GM18858 (cell line): ENCODE results near the gene SOX15.
A peak's percentile ranks its signal among the peaks of the same experiment; 100 is the strongest.

Experiments used
- ATAC-seq: cut with Tn5 transposase; IDR thresholded peaks from one replicate; pipeline ENCODE4 v1.9.1; 2021; ENCODE audit not compliant: unreplicated experiment

SOX15 gene

GRCh38 chr17:7559320-7560171 lies 30.3 kb downstream of the SOX15 start:
- ATAC-seq: no peak

DNA sequence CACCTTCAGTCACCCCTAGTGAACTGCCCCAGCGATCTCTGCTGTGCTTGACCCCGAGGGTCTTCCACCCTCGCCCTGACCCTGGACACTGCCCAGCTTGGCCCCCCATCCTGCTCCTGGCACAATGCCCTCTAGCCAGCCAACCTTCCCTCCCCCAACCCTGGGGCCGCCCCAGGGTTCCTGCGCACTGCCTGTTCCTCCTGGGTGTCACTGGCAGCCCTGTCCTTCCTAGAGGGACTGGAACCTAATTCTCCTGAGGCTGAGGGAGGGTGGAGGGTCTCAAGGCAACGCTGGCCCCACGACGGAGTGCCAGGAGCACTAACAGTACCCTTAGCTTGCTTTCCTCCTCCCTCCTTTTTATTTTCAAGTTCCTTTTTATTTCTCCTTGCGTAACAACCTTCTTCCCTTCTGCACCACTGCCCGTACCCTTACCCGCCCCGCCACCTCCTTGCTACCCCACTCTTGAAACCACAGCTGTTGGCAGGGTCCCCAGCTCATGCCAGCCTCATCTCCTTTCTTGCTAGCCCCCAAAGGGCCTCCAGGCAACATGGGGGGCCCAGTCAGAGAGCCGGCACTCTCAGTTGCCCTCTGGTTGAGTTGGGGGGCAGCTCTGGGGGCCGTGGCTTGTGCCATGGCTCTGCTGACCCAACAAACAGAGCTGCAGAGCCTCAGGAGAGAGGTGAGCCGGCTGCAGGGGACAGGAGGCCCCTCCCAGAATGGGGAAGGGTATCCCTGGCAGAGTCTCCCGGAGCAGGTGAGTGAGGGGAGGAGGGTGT lies 31.2 kb downstream of the SOX15 start, which contains the start of gene TNFSF13:
Gene TNFSF13 (plus strand): TSS at position 207 of the 776 bp plus-strand sequence. CDS start 290 bp downstream, at position 497.
- no peak for ATAC-seq

DNA sequence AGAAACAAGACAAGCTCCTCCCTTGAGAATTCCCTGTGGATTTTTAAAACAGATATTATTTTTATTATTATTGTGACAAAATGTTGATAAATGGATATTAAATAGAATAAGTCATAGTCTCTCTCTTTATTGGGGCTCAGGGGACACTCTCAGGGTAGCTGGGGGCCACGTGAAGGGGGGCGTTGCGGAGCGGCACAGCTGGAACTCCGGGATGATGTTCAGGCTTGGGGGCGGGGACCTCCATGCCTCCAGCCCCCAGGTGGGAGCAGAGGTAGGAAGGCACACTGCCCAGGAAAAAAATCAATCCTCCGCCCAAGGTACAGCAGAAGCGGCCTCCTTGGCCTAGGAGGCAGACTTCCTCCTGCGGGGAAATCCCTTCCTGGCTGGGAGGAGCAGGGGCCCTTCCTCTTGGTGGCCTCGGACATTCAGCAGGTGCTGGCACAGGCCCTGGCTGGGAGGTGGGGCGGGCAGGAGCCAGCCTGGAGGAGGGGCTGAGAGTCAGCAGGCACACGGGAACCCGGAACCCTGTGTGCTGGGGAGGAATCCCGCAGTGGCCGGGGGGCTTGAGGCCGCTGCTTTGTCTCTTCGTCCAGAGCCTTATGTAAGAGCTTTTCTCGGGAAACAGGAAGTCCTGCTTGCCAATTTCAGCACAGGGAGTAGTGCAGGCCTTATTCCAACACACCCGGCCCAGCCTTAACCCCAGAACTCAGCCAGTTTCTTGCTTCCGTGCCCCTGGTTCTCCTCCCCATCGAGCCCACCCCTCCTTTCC lies 31.9 kb downstream of the SOX15 start:
- ATAC-seq: no peak

DNA sequence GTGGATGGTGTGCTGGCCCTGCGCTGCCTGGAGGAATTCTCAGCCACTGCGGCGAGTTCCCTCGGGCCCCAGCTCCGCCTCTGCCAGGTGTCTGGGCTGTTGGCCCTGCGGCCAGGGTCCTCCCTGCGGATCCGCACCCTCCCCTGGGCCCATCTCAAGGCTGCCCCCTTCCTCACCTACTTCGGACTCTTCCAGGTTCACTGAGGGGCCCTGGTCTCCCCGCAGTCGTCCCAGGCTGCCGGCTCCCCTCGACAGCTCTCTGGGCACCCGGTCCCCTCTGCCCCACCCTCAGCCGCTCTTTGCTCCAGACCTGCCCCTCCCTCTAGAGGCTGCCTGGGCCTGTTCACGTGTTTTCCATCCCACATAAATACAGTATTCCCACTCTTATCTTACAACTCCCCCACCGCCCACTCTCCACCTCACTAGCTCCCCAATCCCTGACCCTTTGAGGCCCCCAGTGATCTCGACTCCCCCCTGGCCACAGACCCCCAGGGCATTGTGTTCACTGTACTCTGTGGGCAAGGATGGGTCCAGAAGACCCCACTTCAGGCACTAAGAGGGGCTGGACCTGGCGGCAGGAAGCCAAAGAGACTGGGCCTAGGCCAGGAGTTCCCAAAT lies 32.6 kb downstream of the SOX15 start:
- ATAC-seq: no peak

DNA sequence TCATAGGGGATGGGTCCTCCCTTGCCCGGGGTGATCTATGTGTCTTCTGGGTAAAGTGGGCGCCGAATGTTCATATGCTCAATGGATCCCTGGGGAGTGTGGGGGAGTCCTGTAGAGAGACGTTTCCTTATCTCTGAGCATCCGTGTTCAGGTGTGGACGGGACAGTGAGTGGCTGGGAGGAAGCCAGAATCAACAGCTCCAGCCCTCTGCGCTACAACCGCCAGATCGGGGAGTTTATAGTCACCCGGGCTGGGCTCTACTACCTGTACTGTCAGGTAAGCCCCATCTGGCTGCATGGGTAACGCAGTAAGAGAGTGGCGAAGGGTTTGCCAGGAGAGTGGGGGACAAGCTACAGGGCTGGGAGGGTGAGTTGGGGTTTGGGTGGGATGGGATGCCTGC lies 33.3 kb downstream of the SOX15 start:
- no peak for ATAC-seq

DNA sequence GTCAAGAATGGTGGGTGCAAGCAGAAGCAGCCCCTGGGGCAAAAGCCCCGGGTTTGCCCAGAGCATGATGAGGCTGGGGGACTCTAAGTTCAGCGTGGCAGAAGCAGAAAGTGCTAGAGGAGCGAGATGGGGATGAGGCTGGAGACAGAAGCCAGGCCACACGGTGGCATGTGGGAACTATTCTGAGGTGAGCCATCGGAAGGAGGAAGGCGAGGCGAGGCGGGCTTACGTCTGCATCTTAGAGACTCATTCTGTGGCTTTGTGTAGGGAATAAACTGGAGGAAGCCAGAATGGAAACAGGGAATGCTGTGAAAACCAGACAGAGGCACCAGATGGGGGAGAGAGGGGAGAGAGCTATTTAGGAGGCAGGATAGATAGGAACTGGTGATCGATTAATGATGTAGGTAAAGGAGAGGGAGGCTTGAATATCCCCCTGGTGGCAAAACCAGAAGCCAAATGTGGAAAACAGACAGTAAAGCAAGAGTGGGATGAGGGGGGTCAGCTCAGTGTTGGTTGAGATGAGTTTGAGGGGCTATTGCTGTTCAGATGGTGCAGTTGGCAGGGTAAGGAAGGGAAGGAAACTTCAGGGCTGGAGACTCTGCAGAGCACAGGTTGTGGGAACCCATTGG lies 34.5 kb downstream of the SOX15 start:
- ATAC-seq: no peak

GRCh38 chr17:7553356-7553755 lies 36.5 kb downstream of the SOX15 start:
- ATAC-seq: no peak

GRCh38 chr17:7552621-7553051 lies 37.3 kb downstream of the SOX15 start:
- ATAC-seq: peak; percentile 88

- ATAC-seq: no peak
Observed at GRCh38 chr17:7551396-7551795, 38.5 kb downstream of the SOX15 start.

DNA sequence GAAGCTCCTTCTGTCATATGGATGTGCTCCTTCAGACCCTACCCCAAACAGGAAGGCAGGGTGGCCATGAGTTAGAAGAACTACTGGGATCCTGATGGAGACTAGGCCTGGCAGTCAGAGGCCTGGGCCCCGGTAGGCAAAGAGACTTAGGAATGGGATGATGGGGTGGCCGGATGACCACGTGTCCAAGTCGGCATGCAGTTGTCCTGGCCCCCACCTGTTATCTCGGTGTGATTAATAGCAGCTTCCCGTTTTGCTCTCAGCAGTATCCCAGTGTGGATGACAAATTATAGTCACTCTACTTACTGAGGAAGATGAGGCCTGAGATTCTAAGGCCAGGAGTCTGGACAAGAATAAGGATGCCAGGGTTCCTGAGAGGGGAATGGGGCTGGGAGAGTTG lies 39.5 kb downstream of the SOX15 start:
- no peak for ATAC-seq

DNA sequence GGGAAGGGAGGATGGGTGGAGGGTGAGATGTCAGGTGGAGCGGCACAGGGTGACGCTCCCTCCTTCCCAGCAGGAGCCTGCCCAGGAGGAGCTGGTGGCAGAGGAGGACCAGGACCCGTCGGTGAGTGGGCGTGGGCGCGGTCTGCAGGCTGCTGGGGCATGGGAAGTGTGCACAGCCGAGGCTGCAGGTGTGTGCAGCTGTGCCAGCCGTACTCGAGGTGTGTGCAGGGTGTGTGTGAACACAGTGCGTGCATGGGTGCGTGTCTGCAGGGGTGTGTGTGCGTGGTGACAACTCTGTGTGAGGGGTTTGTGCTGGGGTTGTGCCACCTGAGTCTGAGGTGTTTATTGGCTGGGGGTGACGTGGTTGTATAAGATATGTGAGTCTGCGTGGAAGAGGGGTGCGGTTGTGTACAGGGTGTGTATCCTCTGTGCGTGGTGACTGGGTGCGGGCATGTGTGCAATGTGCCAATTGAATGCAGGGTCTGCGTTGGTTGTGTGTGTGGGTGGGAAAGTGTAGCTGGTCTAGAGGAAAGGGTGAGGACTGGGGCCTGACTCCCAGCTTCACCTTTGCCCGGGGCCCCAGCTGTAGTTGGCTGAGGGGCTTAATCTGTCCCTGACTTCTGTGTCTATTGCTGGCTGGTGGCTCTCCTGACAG lies 40.4 kb downstream of the SOX15 start:
- ATAC-seq: no peak

- no peak for ATAC-seq
Observed at GRCh38 chr17:7548585-7549400, 41.1 kb downstream of the SOX15 start, which contains the start of gene TNFSF12. Gene TNFSF12, plus strand, starts transcription at chr17:7549058. Its CDS starts 96 bp downstream, at chr17:7549154.

DNA sequence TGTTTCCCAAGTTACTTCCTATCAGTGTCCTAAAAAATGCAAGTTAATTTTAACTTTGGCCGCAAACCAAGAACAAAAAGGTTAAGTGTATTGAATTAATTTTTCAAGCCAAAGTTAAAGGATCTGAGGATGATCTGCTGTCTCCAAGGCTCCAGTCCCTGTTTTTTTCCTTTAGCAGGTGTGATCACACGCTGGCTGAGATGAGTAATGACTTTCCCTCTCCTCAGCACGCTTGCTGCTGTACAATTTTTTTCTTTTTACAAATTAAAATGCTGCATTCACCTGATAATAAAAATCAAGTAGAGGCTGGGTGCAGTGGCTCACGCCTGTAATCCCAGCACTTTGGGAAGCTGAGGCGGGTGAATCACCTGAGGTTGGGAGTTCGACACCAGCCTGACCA lies 45.0 kb downstream of the SOX15 start:
- no peak for ATAC-seq

DNA sequence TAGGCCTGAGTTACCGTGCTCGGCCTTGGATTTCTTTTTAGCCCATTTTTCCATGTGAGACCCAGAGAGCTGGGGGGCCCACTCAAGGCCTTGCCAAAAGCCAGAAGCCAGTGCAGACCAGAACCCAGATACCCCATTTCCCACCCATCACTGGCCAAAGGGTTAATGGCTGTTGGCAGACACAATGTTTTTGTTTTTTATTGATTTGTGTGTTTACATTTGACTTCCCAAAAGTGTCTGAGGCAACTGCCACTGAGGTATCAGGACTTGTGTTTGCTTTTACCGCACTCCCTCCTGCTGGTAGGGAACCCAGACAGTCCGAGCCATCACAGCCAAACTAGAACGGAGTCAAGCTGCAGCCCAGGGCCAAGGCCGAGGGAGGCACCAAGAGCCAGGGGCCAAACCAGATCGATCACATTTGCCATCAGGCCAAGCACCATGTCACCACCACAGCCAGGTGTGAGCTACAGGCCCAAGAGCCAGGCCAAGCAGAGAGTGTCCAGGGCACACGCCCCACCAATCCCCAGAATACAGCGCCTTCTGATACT lies 48.7 kb downstream of the SOX15 start:
- no peak for ATAC-seq

DNA sequence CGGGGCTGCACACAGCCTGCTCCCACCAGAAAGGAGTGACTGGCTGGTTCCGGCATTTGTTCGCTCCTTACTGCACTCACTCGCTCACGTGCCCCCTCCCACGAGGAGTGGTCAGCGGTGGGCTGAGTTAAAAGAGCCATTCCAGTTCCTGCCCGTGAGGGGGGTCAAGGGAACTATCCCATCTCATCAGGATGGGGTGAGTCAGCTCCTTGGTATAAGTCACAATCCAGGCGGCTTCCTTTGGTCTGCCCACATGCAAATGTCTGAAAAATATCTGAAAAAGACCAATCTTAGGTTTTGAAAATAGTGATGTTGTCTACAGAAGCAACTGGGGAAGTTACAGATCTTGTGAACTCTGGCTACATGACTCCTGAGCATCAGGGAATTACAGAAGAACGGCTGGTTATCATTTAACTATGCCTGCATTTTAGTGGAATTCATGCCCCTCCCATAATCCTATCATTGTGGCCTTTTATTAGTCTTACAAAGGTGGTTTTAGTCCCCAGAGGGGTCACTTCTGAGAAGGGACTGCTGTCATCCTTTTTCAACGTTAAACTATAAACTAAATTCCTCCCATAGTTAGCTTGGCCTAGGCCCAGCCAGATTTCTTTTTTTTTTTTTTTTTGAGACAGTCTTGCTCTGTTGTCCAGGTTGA lies 50.9 kb downstream of the SOX15 start:
- no peak for ATAC-seq
